ENCODE measurements around the gene PFDN2.

Gene PFDN2

GRCh38 chr1:161061419-161061818 lies 56.4 kb downstream of the PFDN2 start:
- Histone ChIP-seq H3K14ac (ENCODE audit: low read length) (no peak overlapping the region), H4K8ac (ENCODE audit: low read depth, low read length) (no peak overlapping the region), H3K4me2 (ENCODE audit: insufficient read depth, low read length, poor library complexity, severe bottlenecking) (no peak overlapping the region), H3K36me3 (replicated peaks in 1 of 2; ENCODE audit: control insufficient read depth in 2 of 2, insufficient read depth in 2 of 2, low read length in 2 of 2) (no peaks in the 10 kb centered on the region), H3K4me1 (ENCODE audit: control insufficient read depth in 2 of 2, insufficient read depth in 1 of 2, low read depth in 1 of 2, low read length in 2 of 2) (no peaks in the 10 kb centered on the region), H3K9me3 (replicated peaks in 1 of 2; ENCODE audit: control insufficient read depth in 2 of 2, insufficient read depth in 1 of 2, low read depth in 1 of 2, low read length in 2 of 2) (peaks cover 0 to 2% of the 10 kb centered on the region in 2 donors), H2BK5ac (ENCODE audit: low read length) (no peak overlapping the region), H2AFZ (ENCODE audit: low read length) (no peak overlapping the region), H3K4me3 (ENCODE audit: low read length in 2 of 2) (no peak overlapping the region), H3K27ac (replicated peaks; ENCODE audit: low read length) (no peak overlapping the region), H3K4ac (ENCODE audit: low read length) (no peak overlapping the region), H3K9ac (ENCODE audit: low read depth, low read length, poor library complexity) (no peak overlapping the region), H2BK12ac (ENCODE audit: low read length) (no peak overlapping the region), H3K23ac (ENCODE audit: low read depth, low read length, poor library complexity) (no peak overlapping the region), H3K79me1 (ENCODE audit: low read depth, low read length) (no peaks in the 10 kb centered on the region), H3K27me3 (ENCODE audit: control insufficient read depth in 3 of 3, insufficient read depth in 3 of 3, low read depth in 1 of 3, low read length in 3 of 3) (peaks cover 0 to 20% (median 0%) of the 10 kb centered on the region in 3 experiments), H3K18ac (ENCODE audit: low read length) (no peak overlapping the region), H2BK120ac (ENCODE audit: low read depth, low read length) (no peak overlapping the region), H2AK5ac (ENCODE audit: low read depth, low read length) (no peak overlapping the region), H4K91ac (ENCODE audit: low read depth, low read length, poor library complexity) (no peak overlapping the region), H2BK15ac (ENCODE audit: low read length) (no peak overlapping the region)
- no peak for DNase-seq (ENCODE audit: low spot score)
- WGBS, 2 donors (ENCODE audit: extremely low coverage in 2 of 2, insufficient read length in 2 of 2, insufficient replicate concordance in 1 of 2): no CpG with 5 or more reads among the region's 4 CpGs

DNA sequence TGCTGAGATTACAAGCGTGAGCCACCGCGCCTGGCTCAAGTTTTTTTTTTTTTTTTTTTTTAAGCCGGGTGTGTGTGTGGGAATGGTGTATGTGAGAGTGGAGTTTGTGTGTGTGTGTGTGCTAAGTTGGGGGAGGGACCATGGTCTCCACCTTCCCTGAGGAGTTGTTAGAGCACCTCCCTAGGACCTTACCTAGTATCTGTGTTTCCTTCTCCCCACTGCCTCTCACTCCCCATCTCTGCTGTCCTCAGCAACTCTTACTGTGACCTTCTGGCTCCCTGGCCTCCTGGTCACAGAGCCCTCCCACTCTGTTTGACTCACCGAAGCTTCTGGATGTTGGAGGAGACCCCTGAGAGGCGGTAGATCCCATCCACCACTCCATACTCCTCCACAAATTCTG lies 58.5 kb downstream of the PFDN2 start:
- no peak overlapping the region for H2BK5ac ChIP-seq (ENCODE audit: low read length)
- no peak overlapping the region for H2BK15ac ChIP-seq (ENCODE audit: low read length)
- H3K18ac ChIP-seq (ENCODE audit: low read length): no peak overlapping the region
- H3K36me3 ChIP-seq (replicated peaks in 1 of 2; ENCODE audit: control insufficient read depth in 2 of 2, insufficient read depth in 2 of 2, low read length in 2 of 2): no peaks in the 10 kb centered on the region
- H3K27me3 ChIP-seq (ENCODE audit: control insufficient read depth in 3 of 3, insufficient read depth in 3 of 3, low read depth in 1 of 3, low read length in 3 of 3): peaks cover 0 to 10% (median under 1%) of the 10 kb centered on the region in 3 experiments
- no peak overlapping the region for H4K8ac ChIP-seq (ENCODE audit: low read depth, low read length)
- no peaks in the 10 kb centered on the region for H3K79me1 ChIP-seq (ENCODE audit: low read depth, low read length)
- H2AK5ac ChIP-seq (ENCODE audit: low read depth, low read length): no peak overlapping the region
- H3K9me3 ChIP-seq (replicated peaks in 1 of 2; ENCODE audit: control insufficient read depth in 2 of 2, insufficient read depth in 1 of 2, low read depth in 1 of 2, low read length in 2 of 2): peaks cover 0 to 2% of the 10 kb centered on the region in 2 donors
- no peak overlapping the region for H2AFZ ChIP-seq (ENCODE audit: low read length)
- no peak overlapping the region for H3K14ac ChIP-seq (ENCODE audit: low read length)
- H2BK120ac ChIP-seq (ENCODE audit: low read depth, low read length): no peak overlapping the region
- H3K23ac ChIP-seq (ENCODE audit: low read depth, low read length, poor library complexity): no peak overlapping the region
- no peak overlapping the region for H2BK12ac ChIP-seq (ENCODE audit: low read length)
- H3K4me1 ChIP-seq (ENCODE audit: control insufficient read depth in 2 of 2, insufficient read depth in 1 of 2, low read depth in 1 of 2, low read length in 2 of 2): no peaks in the 10 kb centered on the region
- H3K27ac ChIP-seq (replicated peaks; ENCODE audit: low read length): no peak overlapping the region
- H3K9ac ChIP-seq (ENCODE audit: low read depth, low read length, poor library complexity): peak overlapping the region; percentile 72
- DNase-seq (ENCODE audit: low spot score): no peak
- no peak overlapping the region for H3K4me3 ChIP-seq (ENCODE audit: low read length in 2 of 2)
- no peak overlapping the region for H4K91ac ChIP-seq (ENCODE audit: low read depth, low read length, poor library complexity)
- no CpG with 5 or more reads among the region's 6 CpGs for WGBS, 2 donors (ENCODE audit: extremely low coverage in 2 of 2, insufficient read length in 2 of 2, insufficient replicate concordance in 1 of 2)
- no peak overlapping the region for H3K4ac ChIP-seq (ENCODE audit: low read length)
- no peak overlapping the region for H3K4me2 ChIP-seq (ENCODE audit: insufficient read depth, low read length, poor library complexity, severe bottlenecking)

- no peak overlapping the region for H3K14ac ChIP-seq (ENCODE audit: low read length)
- H3K9me3 ChIP-seq (replicated peaks in 1 of 2; ENCODE audit: control insufficient read depth in 2 of 2, insufficient read depth in 1 of 2, low read depth in 1 of 2, low read length in 2 of 2): peaks cover under 1 to 2% of the 10 kb centered on the region in 2 donors
- no peaks in the 10 kb centered on the region for H3K36me3 ChIP-seq (replicated peaks in 1 of 2; ENCODE audit: control insufficient read depth in 2 of 2, insufficient read depth in 2 of 2, low read length in 2 of 2)
- no peaks in the 10 kb centered on the region for H3K4me1 ChIP-seq (ENCODE audit: control insufficient read depth in 2 of 2, insufficient read depth in 1 of 2, low read depth in 1 of 2, low read length in 2 of 2)
- H3K27me3 ChIP-seq (ENCODE audit: control insufficient read depth in 3 of 3, insufficient read depth in 3 of 3, low read depth in 1 of 3, low read length in 3 of 3): peaks cover 0 to 2% (median 0%) of the 10 kb centered on the region in 3 experiments
- H3K23ac ChIP-seq (ENCODE audit: low read depth, low read length, poor library complexity): no peak overlapping the region
- no peak overlapping the region for H2BK5ac ChIP-seq (ENCODE audit: low read length)
- H3K27ac ChIP-seq (replicated peaks; ENCODE audit: low read length): no peak overlapping the region
- no peak overlapping the region for H2BK120ac ChIP-seq (ENCODE audit: low read depth, low read length)
- H2AK5ac ChIP-seq (ENCODE audit: low read depth, low read length): no peak overlapping the region
- no peak overlapping the region for H4K8ac ChIP-seq (ENCODE audit: low read depth, low read length)
- no peak overlapping the region for H3K4me2 ChIP-seq (ENCODE audit: insufficient read depth, low read length, poor library complexity, severe bottlenecking)
- no peak for DNase-seq (ENCODE audit: low spot score)
- WGBS, 2 donors (ENCODE audit: extremely low coverage in 2 of 2, insufficient read length in 2 of 2, insufficient replicate concordance in 1 of 2): no CpG with 5 or more reads among the region's 7 CpGs
- no peak overlapping the region for H3K4ac ChIP-seq (ENCODE audit: low read length)
- H4K91ac ChIP-seq (ENCODE audit: low read depth, low read length, poor library complexity): no peak overlapping the region
- H3K9ac ChIP-seq (ENCODE audit: low read depth, low read length, poor library complexity): no peak overlapping the region
- H3K18ac ChIP-seq (ENCODE audit: low read length): no peak overlapping the region
- no peak overlapping the region for H2AFZ ChIP-seq (ENCODE audit: low read length)
- H2BK12ac ChIP-seq (ENCODE audit: low read length): no peak overlapping the region
- H3K79me1 ChIP-seq (ENCODE audit: low read depth, low read length): no peaks in the 10 kb centered on the region
- no peak overlapping the region for H3K4me3 ChIP-seq (ENCODE audit: low read length in 2 of 2)
- no peak overlapping the region for H2BK15ac ChIP-seq (ENCODE audit: low read length)
Observed at GRCh38 chr1:161054805-161055204, 63.0 kb downstream of the PFDN2 start.

GRCh38 chr1:161054232-161054631 lies 63.6 kb downstream of the PFDN2 start:
- H3K14ac ChIP-seq (ENCODE audit: low read length): no peak overlapping the region
- WGBS, 2 donors (ENCODE audit: extremely low coverage in 2 of 2, insufficient read length in 2 of 2, insufficient replicate concordance in 1 of 2): no CpG with 5 or more reads among the region's 4 CpGs

More at GRCh38 chr1:161054232-161054631, 63.6 kb downstream of the PFDN2 start:
- H3K9me3 ChIP-seq (replicated peaks in 1 of 2; ENCODE audit: control insufficient read depth in 2 of 2, insufficient read depth in 1 of 2, low read depth in 1 of 2, low read length in 2 of 2): peaks cover 2 to 6% of the 10 kb centered on the region in 2 donors
- no peak overlapping the region for H4K91ac ChIP-seq (ENCODE audit: low read depth, low read length, poor library complexity)
- no peak overlapping the region for H3K4me3 ChIP-seq (ENCODE audit: low read length in 2 of 2)
- H3K23ac ChIP-seq (ENCODE audit: low read depth, low read length, poor library complexity): no peak overlapping the region
- peak overlapping the region; percentile 40 for H2AK5ac ChIP-seq (ENCODE audit: low read depth, low read length)
- H2AFZ ChIP-seq (ENCODE audit: low read length): no peak overlapping the region
- H4K8ac ChIP-seq (ENCODE audit: low read depth, low read length): no peak overlapping the region
- H3K9ac ChIP-seq (ENCODE audit: low read depth, low read length, poor library complexity): no peak overlapping the region
- peaks cover 0 to 2% (median 0%) of the 10 kb centered on the region in 3 experiments for H3K27me3 ChIP-seq (ENCODE audit: control insufficient read depth in 3 of 3, insufficient read depth in 3 of 3, low read depth in 1 of 3, low read length in 3 of 3)
- H2BK15ac ChIP-seq (ENCODE audit: low read length): peak overlapping the region; percentile 15
- no peak overlapping the region for H2BK12ac ChIP-seq (ENCODE audit: low read length)
- H3K27ac ChIP-seq (replicated peaks; ENCODE audit: low read length): no peak overlapping the region
- H3K36me3 ChIP-seq (replicated peaks in 1 of 2; ENCODE audit: control insufficient read depth in 2 of 2, insufficient read depth in 2 of 2, low read length in 2 of 2): no peaks in the 10 kb centered on the region
- H3K79me1 ChIP-seq (ENCODE audit: low read depth, low read length): no peaks in the 10 kb centered on the region
- H2BK120ac ChIP-seq (ENCODE audit: low read depth, low read length): no peak overlapping the region
- peak overlapping the region; percentile 19 for H3K18ac ChIP-seq (ENCODE audit: low read length)
- DNase-seq (ENCODE audit: low spot score): no peak
- no peak overlapping the region for H3K4me2 ChIP-seq (ENCODE audit: insufficient read depth, low read length, poor library complexity, severe bottlenecking)
- no peak overlapping the region for H3K4ac ChIP-seq (ENCODE audit: low read length)
- no peaks in the 10 kb centered on the region for H3K4me1 ChIP-seq (ENCODE audit: control insufficient read depth in 2 of 2, insufficient read depth in 1 of 2, low read depth in 1 of 2, low read length in 2 of 2)
- H2BK5ac ChIP-seq (ENCODE audit: low read length): no peak overlapping the region

Data from neuronal stem cell (in vitro differentiated cells).